HEK293 (cell line): ENCODE data around the gene IVD.
A peak's percentile ranks its signal among the peaks of the same experiment; 100 is the strongest.

Experiments
- FEZF1 ChIP-seq: fragments of 450-650 bp; formaldehyde crosslinking; IDR thresholded peaks from 2 replicates; pipeline ENCODE4 v1.5.1; 2016; ENCODE audit warnings: missing biosample characterization, missing genetic modification characterization
- GLI4 ChIP-seq: fragments of 450-650 bp; formaldehyde crosslinking; IDR thresholded peaks from 2 replicates; pipeline ENCODE4 v1.5.1; 2016; ENCODE audit warnings: missing biosample characterization, missing genetic modification characterization
- IKZF3 ChIP-seq: fragments of 450-650 bp; IDR thresholded peaks from 2 replicates; pipeline ENCODE4 v1.5.0; 2018; ENCODE audit warnings: missing biosample characterization, mild to moderate bottlenecking, missing genetic modification characterization, moderate library complexity
- INSM2 ChIP-seq: fragments of 450-650 bp; formaldehyde crosslinking; IDR thresholded peaks from 2 replicates; pipeline ENCODE4 v1.5.1; 2016; ENCODE audit warnings: missing biosample characterization, missing genetic modification characterization
- MYNN ChIP-seq: fragments of 450-650 bp; formaldehyde crosslinking; IDR thresholded peaks from 2 replicates; pipeline ENCODE4 v1.5.1; 2016; ENCODE audit warnings: missing biosample characterization, missing genetic modification characterization, borderline replicate concordance
- PRDM1 ChIP-seq: fragments of 450-650 bp; formaldehyde crosslinking; IDR thresholded peaks from 2 replicates; pipeline ENCODE4; 2016; ENCODE audit warnings: missing biosample characterization, missing genetic modification characterization
- SETDB1 ChIP-seq: IDR thresholded peaks from one replicate; pipeline ENCODE4 v1.6.1; 2017; ENCODE audit warnings: mild to moderate bottlenecking, low read length, moderate library complexity, mixed read lengths; ENCODE audit not compliant: insufficient read length
- SP7 ChIP-seq: fragments of 450-650 bp; formaldehyde crosslinking; IDR thresholded peaks from 2 replicates; pipeline ENCODE4 v1.5.1; 2016; ENCODE audit warnings: missing biosample characterization, missing genetic modification characterization
- ZBTB20 ChIP-seq: fragments of 450-650 bp; formaldehyde crosslinking; IDR thresholded peaks from 2 replicates; pipeline ENCODE4 v1.5.1; 2016; ENCODE audit warnings: missing biosample characterization, missing genetic modification characterization
- ZBTB48 ChIP-seq: fragments of 450-650 bp; formaldehyde crosslinking; IDR thresholded peaks from 2 replicates; pipeline ENCODE4 v1.5.1; 2016; ENCODE audit warnings: missing biosample characterization, missing genetic modification characterization
- ZEB2 ChIP-seq: fragments of 450-650 bp; formaldehyde crosslinking; IDR thresholded peaks from 2 replicates; pipeline ENCODE4 v1.5.1; 2016; ENCODE audit warnings: missing biosample characterization, missing genetic modification characterization
- ZFP3 ChIP-seq: fragments of 450-650 bp; formaldehyde crosslinking; IDR thresholded peaks from 2 replicates; pipeline ENCODE4 v1.5.1; 2016; ENCODE audit warnings: low read depth, missing biosample characterization, missing genetic modification characterization
- ZNF112 ChIP-seq: fragments of 450-650 bp; formaldehyde crosslinking; IDR thresholded peaks from 2 replicates; pipeline ENCODE4 v1.5.0; 2017; ENCODE audit warnings: missing biosample characterization, missing genetic modification characterization
- ZNF132 ChIP-seq: fragments of 450-650 bp; formaldehyde crosslinking; IDR thresholded peaks from 2 replicates; pipeline ENCODE4 v1.5.1; 2017; ENCODE audit warnings: missing biosample characterization, missing genetic modification characterization, borderline replicate concordance
- ZNF184 ChIP-seq: fragments of 450-650 bp; IDR thresholded peaks from 2 replicates; pipeline ENCODE4 v1.5.1; 2018; ENCODE audit warnings: missing biosample characterization, mild to moderate bottlenecking, missing genetic modification characterization
- ZNF19 ChIP-seq: fragments of 450-650 bp; formaldehyde crosslinking; IDR thresholded peaks from 2 replicates; pipeline ENCODE4; 2016; ENCODE audit warnings: missing biosample characterization, missing genetic modification characterization, low read depth
- ZNF202 ChIP-seq: fragments of 450-650 bp; formaldehyde crosslinking; IDR thresholded peaks from 2 replicates; pipeline ENCODE4 v1.5.1; 2016; ENCODE audit warnings: missing biosample characterization, missing genetic modification characterization, borderline replicate concordance
- ZNF280D ChIP-seq: fragments of 450-650 bp; formaldehyde crosslinking; IDR thresholded peaks from 2 replicates; pipeline ENCODE4 v1.5.1; 2016; ENCODE audit warnings: missing biosample characterization, missing genetic modification characterization
- ZNF350 ChIP-seq: fragments of 450-650 bp; formaldehyde crosslinking; IDR thresholded peaks from 2 replicates; pipeline ENCODE4 v1.5.0; 2017; ENCODE audit warnings: missing biosample characterization, mild to moderate bottlenecking, missing genetic modification characterization
- ZNF398 ChIP-seq: fragments of 450-650 bp; formaldehyde crosslinking; IDR thresholded peaks from 2 replicates; pipeline ENCODE4 v1.5.1; 2017; ENCODE audit warnings: missing biosample characterization, missing genetic modification characterization
- ZNF433 ChIP-seq: fragments of 450-650 bp; formaldehyde crosslinking; IDR thresholded peaks from 2 replicates; pipeline ENCODE4 v1.5.1; 2016; ENCODE audit warnings: missing biosample characterization, missing genetic modification characterization, low read depth
- ZNF530 ChIP-seq: fragments of 450-650 bp; formaldehyde crosslinking; IDR thresholded peaks from 2 replicates; pipeline ENCODE4 v1.5.1; 2016; ENCODE audit warnings: low read depth, missing biosample characterization, missing genetic modification characterization
- ZNF560 ChIP-seq: fragments of 450-650 bp; formaldehyde crosslinking; IDR thresholded peaks from 2 replicates; pipeline ENCODE4 v1.5.1; 2017; ENCODE audit warnings: missing biosample characterization, missing genetic modification characterization, borderline replicate concordance
- ZNF610 ChIP-seq: fragments of 450-650 bp; formaldehyde crosslinking; IDR thresholded peaks from 2 replicates; pipeline ENCODE4 v1.5.1; 2016; ENCODE audit warnings: missing biosample characterization, missing genetic modification characterization, borderline replicate concordance
- ZNF639 ChIP-seq: fragments of 450-650 bp; formaldehyde crosslinking; IDR thresholded peaks from 2 replicates; pipeline ENCODE4 v1.5.1; 2016; ENCODE audit warnings: missing biosample characterization, missing genetic modification characterization
- ZNF660 ChIP-seq: fragments of 450-650 bp; IDR thresholded peaks from 2 replicates; pipeline ENCODE4 v1.5.1; 2018; ENCODE audit warnings: missing biosample characterization, mild to moderate bottlenecking, missing genetic modification characterization
- ZNF768 ChIP-seq: fragments of 450-650 bp; formaldehyde crosslinking; IDR thresholded peaks from 2 replicates; pipeline ENCODE4 v1.5.1; 2018; ENCODE audit warnings: missing biosample characterization, mild to moderate bottlenecking, missing genetic modification characterization
- ZNF791 ChIP-seq: fragments of 450-650 bp; formaldehyde crosslinking; IDR thresholded peaks from 2 replicates; pipeline ENCODE4 v1.5.1; 2016; ENCODE audit warnings: missing biosample characterization, missing genetic modification characterization
- ZSCAN30 ChIP-seq: fragments of 450-650 bp; IDR thresholded peaks from 2 replicates; pipeline ENCODE4 v1.5.1; 2018; ENCODE audit warnings: missing biosample characterization, mild to moderate bottlenecking, missing genetic modification characterization, moderate library complexity
- TF ChIP-seq, protein P1 (sequence below): fragments of 450-650 bp; formaldehyde crosslinking; IDR thresholded peaks from 2 replicates; pipeline ENCODE4 v1.5.1; 2016; ENCODE audit warnings: missing biosample characterization, missing genetic modification characterization

IVD gene

GRCh38 chr15:40367686-40368611 lies 37.6 kb upstream of the IVD start (continued):
- TF ChIP-seq ZNF530 (tag by site-specific recombination) (no peak), ZNF433 (no peak), ZFP3 (tag by site-specific recombination) (no peak), PRDM1 (no peak), FEZF1 (tag by site-specific recombination) (no peak), ZNF791 (no peak), ZNF560 (tag by site-specific recombination) (0 out of 2 replicates have a peak, but pooled peaks have one; percentile 26), ZNF639 (tag by site-specific recombination) (no peak), ZNF132 (no peak), ZNF19 (tag by site-specific recombination) (no peak), ZSCAN30 (tag by site-specific recombination) (peak; percentile 96), GLI4 (tag by site-specific recombination) (no peak), ZNF610 (tag by site-specific recombination) (no peak), ZNF350 (tag by site-specific recombination) (no peak), SP7 (tag by site-specific recombination) (peak; percentile 54), ZBTB48 (tag by site-specific recombination) (no peak), INSM2 (tag by site-specific recombination) (peak; percentile 34; the same call in 1 of the 2 replicates), ZNF660 (tag by site-specific recombination) (peak; percentile 82), IKZF3 (tag by site-specific recombination) (no peak), ZBTB20 (tag by site-specific recombination) (no peak), ZNF112 (no peak), MYNN (no peak), ZEB2 (0 out of 2 replicates have a peak, but pooled peaks have one; percentile 61), ZNF280D (tag by site-specific recombination) (no peak), ZNF398 (tag by site-specific recombination) (no peak), ZNF768 (tag by site-specific recombination) (no peak), SETDB1 (no peak), ZNF202 (tag by site-specific recombination) (no peak), ZNF184 (tag by site-specific recombination) (no peak)
- TF ChIP-seq, protein P1, sequence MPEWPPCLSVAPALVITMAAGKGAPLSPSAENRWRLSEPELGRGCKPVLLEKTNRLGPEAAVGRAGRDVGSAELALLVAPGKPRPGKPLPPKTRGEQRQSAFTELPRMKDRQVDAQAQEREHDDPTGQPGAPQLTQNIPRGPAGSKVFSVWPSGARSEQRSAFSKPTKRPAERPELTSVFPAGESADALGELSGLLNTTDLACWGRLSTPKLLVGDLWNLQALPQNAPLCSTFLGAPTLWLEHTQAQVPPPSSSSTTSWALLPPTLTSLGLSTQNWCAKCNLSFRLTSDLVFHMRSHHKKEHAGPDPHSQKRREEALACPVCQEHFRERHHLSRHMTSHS (tag by site-specific recombination), result no peak
